SK-N-SH treated with all-trans-retinoic acid at 6 μM for 48 hours (cell line): ENCODE data around the gene KLHL40.

Source experiments
- ATAC-seq: fragments of 200-7000 bp; cut with Tn5 transposase; 3 replicates; pipeline ENCODE4 v1.9.1; 2020; ENCODE audit warnings: mild to moderate bottlenecking, moderate library complexity
- ARNTL ChIP-seq: fragments of 450-650 bp; formaldehyde crosslinking; IDR thresholded peaks from 2 replicates; pipeline ENCODE4 v1.5.0; 2020; ENCODE audit warnings: low read depth, mild to moderate bottlenecking, moderate library complexity, borderline replicate concordance
- CREB5 ChIP-seq: fragments of 250-450 bp; sonication (Bioruptor Pico); IDR thresholded peaks from 2 replicates; pipeline ENCODE4 v1.5.1; 2020; ENCODE audit warnings: low read depth, mild to moderate bottlenecking, moderate library complexity
- CSRNP3 ChIP-seq: fragments of 250-450 bp; sonication (Bioruptor Pico); IDR thresholded peaks from 2 replicates; pipeline ENCODE4 v1.5.1; 2021; ENCODE audit warnings: mild to moderate bottlenecking, moderate library complexity
- ESRRG ChIP-seq: fragments of 250-450 bp; sonication (Bioruptor Pico); IDR thresholded peaks from 2 replicates; pipeline ENCODE4 v1.6.1; 2021; ENCODE audit warnings: mild to moderate bottlenecking
- GLIS3 ChIP-seq: fragments of 250-450 bp; sonication (Bioruptor Pico); IDR thresholded peaks from 2 replicates; pipeline ENCODE4 v1.5.0; 2020; ENCODE audit warnings: mild to moderate bottlenecking, moderate library complexity
- ISL1 ChIP-seq: fragments of 250-450 bp; sonication (Bioruptor Pico); IDR thresholded peaks from 2 replicates; pipeline ENCODE4 v2.1.2; 2022; ENCODE audit warnings: mild to moderate bottlenecking, moderate library complexity
- OSR1 ChIP-seq: fragments of 250-450 bp; sonication (Bioruptor Pico); IDR thresholded peaks from 2 replicates; pipeline ENCODE4 v1.8.0; 2022; ENCODE audit warnings: moderate library complexity, mild to moderate bottlenecking, inconsistent platforms
- PATZ1 ChIP-seq: fragments of 250-450 bp; sonication (Bioruptor Pico); IDR thresholded peaks from 2 replicates; pipeline ENCODE4 v1.8.0; 2020; ENCODE audit warnings: mild to moderate bottlenecking, moderate library complexity, borderline replicate concordance
- POU6F1 ChIP-seq: fragments of 250-450 bp; sonication (Bioruptor Pico); IDR thresholded peaks from 2 replicates; pipeline ENCODE4 v1.8.0; 2021; ENCODE audit warnings: low read depth, mild to moderate bottlenecking, moderate library complexity, borderline replicate concordance
- PPARA ChIP-seq: fragments of 250-450 bp; sonication (Bioruptor Pico); IDR thresholded peaks from 2 replicates; pipeline ENCODE4 v1.5.0; 2020; ENCODE audit warnings: mild to moderate bottlenecking, borderline replicate concordance
- RARB ChIP-seq: fragments of 250-450 bp; sonication (Bioruptor Pico); IDR thresholded peaks from 2 replicates; pipeline ENCODE4 v1.8.0; 2021; ENCODE audit warnings: mild to moderate bottlenecking, moderate library complexity
- SNAI2 ChIP-seq: fragments of 250-450 bp; sonication (Bioruptor Pico); IDR thresholded peaks from 2 replicates; pipeline ENCODE4 v1.5.0; 2020; ENCODE audit warnings: mild to moderate bottlenecking, moderate library complexity
- TOX ChIP-seq: fragments of 250-450 bp; sonication (Bioruptor Pico); IDR thresholded peaks from 2 replicates; pipeline ENCODE4 v1.8.0; 2021; ENCODE audit warnings: mild to moderate bottlenecking, moderate library complexity, borderline replicate concordance
- TSHZ2 ChIP-seq: fragments of 250-450 bp; sonication (Bioruptor Pico); IDR thresholded peaks from 2 replicates; pipeline ENCODE4 v1.5.0; 2020; ENCODE audit warnings: mild to moderate bottlenecking, moderate library complexity
- ZC3H10 ChIP-seq: fragments of 250-450 bp; sonication (Bioruptor Pico); IDR thresholded peaks from 2 replicates; pipeline ENCODE4 v1.5.1; 2021; ENCODE audit warnings: mild to moderate bottlenecking, moderate library complexity
- ZFP3 ChIP-seq: fragments of 250-450 bp; sonication (Bioruptor Pico); IDR thresholded peaks from 2 replicates; pipeline ENCODE4 v1.5.0; 2020; ENCODE audit warnings: mild to moderate bottlenecking, moderate library complexity
- ZFP30 ChIP-seq: fragments of 450-650 bp; formaldehyde crosslinking; IDR thresholded peaks from 2 replicates; pipeline ENCODE4 v1.5.0; 2022; ENCODE audit warnings: mild to moderate bottlenecking, moderate library complexity
- ZNF565 ChIP-seq: fragments of 450-650 bp; formaldehyde crosslinking; conservative IDR thresholded peaks from 2 replicates; pipeline ENCODE4 v1.5.0; 2020; ENCODE audit warnings: low read depth, mild to moderate bottlenecking, moderate library complexity
- ZNF70 ChIP-seq: fragments of 450-650 bp; formaldehyde crosslinking; IDR thresholded peaks from 2 replicates; pipeline ENCODE4 v1.5.0; 2020; ENCODE audit warnings: mild to moderate bottlenecking, moderate library complexity
- ZNF8 ChIP-seq: fragments of 450-650 bp; formaldehyde crosslinking; IDR thresholded peaks from 2 replicates; pipeline ENCODE4 v1.5.0; 2020; ENCODE audit warnings: mild to moderate bottlenecking, moderate library complexity

Gene KLHL40

GRCh38 chr3:42672515-42672914 is 12.8 kb upstream of the KLHL40 start:
- ATAC-seq, result no peak
- TF ChIP-seq PPARA (CRISPR knock-in tag), result no peak
- TF ChIP-seq ISL1, result no peak
- TF ChIP-seq SNAI2 (CRISPR knock-in tag), result no peak
- no peak for TF ChIP-seq ARNTL (CRISPR knock-in tag)
- TF ChIP-seq PATZ1 (CRISPR knock-in tag), result no peak
- TF ChIP-seq OSR1 (CRISPR knock-in tag), result no peak
- TF ChIP-seq RARB (CRISPR knock-in tag), result no peak
- TF ChIP-seq ESRRG (CRISPR knock-in tag), result no peak
- no peak for TF ChIP-seq GLIS3
- TF ChIP-seq ZNF8 (CRISPR knock-in tag), result no peak

GRCh38 chr3:42673082-42673481 is 12.3 kb upstream of the KLHL40 start:
- TF ChIP-seq SNAI2 (CRISPR knock-in tag) (no peak), ZC3H10 (no peak), ZNF70 (CRISPR knock-in tag) (no peak), TOX (CRISPR knock-in tag) (no peak), PPARA (CRISPR knock-in tag) (no peak), ISL1 (no peak), RARB (CRISPR knock-in tag) (no peak), CSRNP3 (CRISPR knock-in tag) (no peak), CREB5 (CRISPR knock-in tag) (no peak), PATZ1 (CRISPR knock-in tag) (no peak), TSHZ2 (CRISPR knock-in tag) (no peak)
- ATAC-seq, result no peak

GRCh38 chr3:42674146-42674545 is 11.2 kb upstream of the KLHL40 start:
- TF ChIP-seq ZFP3 (CRISPR knock-in tag) (no peak), ARNTL (CRISPR knock-in tag) (no peak)
- no peak for ATAC-seq

- TF ChIP-seq ZFP3 (CRISPR knock-in tag), result no peak
- no peak for TF ChIP-seq ISL1
- no peak for TF ChIP-seq PATZ1 (CRISPR knock-in tag)
- no peak for TF ChIP-seq POU6F1 (CRISPR knock-in tag)
- no peak for TF ChIP-seq CREB5 (CRISPR knock-in tag)
- no peak for TF ChIP-seq ZNF565 (CRISPR knock-in tag)
- no peak for TF ChIP-seq SNAI2 (CRISPR knock-in tag)
- no peak for TF ChIP-seq ZFP30 (CRISPR knock-in tag)
- no peak for ATAC-seq
Observed at GRCh38 chr3:42675909-42676308, 9.4 kb upstream of the KLHL40 start.
